Right lobe of liver (tissue), 6 donors: ENCODE data around the gene JAG1. TPM values are rescaled to one million over a fixed set of nuclear protein-coding genes. Genes with fewer than 3 reads are reported as not detected.

Experiments
- ATAC-seq, 4 donors: fragments of 200-7000 bp; cut with Tn5 transposase; one replicate each; pipeline ENCODE4 v1.9.1; 2020; ENCODE audit warnings: mild to moderate bottlenecking in 4 of 4, moderate library complexity in 4 of 4
- DNase-seq, 3 donors: peaks; one replicate each; pipeline ENCODE4 v3.0.0-alpha.2; 2020
- H3K27ac ChIP-seq, 3 donors: fragments of 200-600 bp; one replicate each; pipeline ENCODE4 v1.8.0; 2022
- H3K27me3 ChIP-seq, 2 donors: fragments of 200-600 bp; one replicate each; pipeline ENCODE4 v1.8.0; 2022
- H3K36me3 ChIP-seq, 4 donors: fragments of 200-600 bp; sonication (generic) in 1 of 4; one replicate each; pipeline versions ENCODE4 v1.5.1 to v1.8.0; 2017 to 2022; ENCODE audit warnings: control low read depth in 1 of 4
- H3K4me1 ChIP-seq, 4 donors: fragments of 200-600 bp; sonication (generic) in 1 of 4; one replicate each; pipeline versions ENCODE4 v1.5.1 to v1.8.0; 2017 to 2022; ENCODE audit warnings: control low read depth in 1 of 4
- H3K4me3 ChIP-seq, 3 donors: fragments of 200-600 bp; one replicate each; pipeline ENCODE4 v1.8.0; 2022
- H3K9me3 ChIP-seq, 4 donors: fragments of 200-600 bp; sonication (generic) in 1 of 4; one replicate each; pipeline versions ENCODE4 v1.5.1 to v1.8.0; 2017 to 2022; ENCODE audit warnings: control low read depth in 1 of 4
- CTCF ChIP-seq, 4 donors: fragments of 200-600 bp in 3 of 4; fragments of 450-650 bp in 1 of 4; IDR thresholded peaks; one replicate each; pipeline versions ENCODE4 v1.5.1 to v1.8.0; 2016 to 2022; ENCODE audit warnings: antibody characterized with exemption in 4 of 4, mild to moderate bottlenecking in 2 of 4
- POLR2A ChIP-seq: fragments of 450-650 bp; IDR thresholded peaks from one replicate; pipeline ENCODE4 v1.6.1; 2017; ENCODE audit warnings: antibody characterized with exemption, mild to moderate bottlenecking
- WGBS: methylation state at CpG from one replicate; pipeline ENCODE4 v1.1.6; 2018; ENCODE audit warnings: low coverage, low lambda C conversion rate; ENCODE audit not compliant: insufficient coverage; ENCODE audit errors: missing lambda C conversion rate; 5-methylcytosine and 5-hydroxymethylcytosine counted together
- intact Hi-C, 2 donors: fragments of 100-400 bp; cut with DNase I; formaldehyde crosslinking; loops; one replicate each; pipeline versions ENCODE4 v1.11.2 to v1.14.1; 2022
- total RNA-seq, 6 experiments: library from RNA; depleted of rRNA in 2 of 6; stranded (reverse); fragments of >200 nt in 2 of 6; fragmentation: NEBNext Ultra II Directional in 3 of 6; extraction: Animal tissue kit (Norgen Biotek cat#: 25700) in 3 of 6; gene quantifications; one replicate each; pipeline versions ENCODE4 v1.1.0 to v1.2.4, GENCODE V29; 2016 to 2023
- donor health status: DM: no; HTN: yes; CAD: no.
- donor health status: DM: no; HTN: no; CAD: no.
- donor health status: DM: no; HTN: no; CAD: no.
- donor health status: DM: no; HTN: yes; CAD: no.
- donor health status: DM: no; HTN: yes; CAD: no.

Gene JAG1
- total RNA-seq, 6 experiments from 2014 or later: 3.1 to 8.5 (median 6.7) TPM

GRCh38 chr20:10719740-10720385 lies 46.1 kb upstream of the JAG1 start:
- no peak for DNase-seq
- no peak overlapping the region for H3K27ac ChIP-seq
- no peaks in the 10 kb centered on the region for H3K27me3 ChIP-seq
- H3K36me3 ChIP-seq: no peaks in the 10 kb centered on the region
- no peaks in the 10 kb centered on the region for H3K9me3 ChIP-seq
- intact Hi-C loops: no loop called here
- ATAC-seq: no peak
- no peak overlapping the region for H3K4me3 ChIP-seq
- peaks cover 0 to 7% (median 0%) of the 10 kb centered on the region in 4 donors for H3K4me1 ChIP-seq
- 63% methylated on average over 2 of the region's 2 CpGs for WGBS
- no peak for TF ChIP-seq CTCF (IDR thresholded peaks at IDR 0.05)
- TF ChIP-seq POLR2A: no peak

- DNase-seq (no peak), ATAC-seq (no peak)
- Histone ChIP-seq H3K27ac (no peak overlapping the region), H3K4me3 (no peak overlapping the region), H3K4me1 (peaks cover 0 to 7% (median 0%) of the 10 kb centered on the region in 4 donors), H3K36me3 (no peaks in the 10 kb centered on the region), H3K27me3 (no peaks in the 10 kb centered on the region), H3K9me3 (no peaks in the 10 kb centered on the region)
- TF ChIP-seq CTCF (IDR thresholded peaks at IDR 0.05): no peak
- TF ChIP-seq POLR2A: no peak
- intact Hi-C loops: no loop called here
- 67% methylated on average over 1 of the region's 3 CpGs for WGBS
These were observed 44.9 kb upstream of the JAG1 start for GRCh38 chr20:10718661-10719060.

- TF ChIP-seq CTCF (IDR thresholded peaks at IDR 0.05) (no peak), POLR2A (no peak)
- DNase-seq (no peak), ATAC-seq (no peak)
- Histone ChIP-seq H3K27ac (no peak overlapping the region), H3K27me3 (no peaks in the 10 kb centered on the region), H3K9me3 (no peaks in the 10 kb centered on the region), H3K4me1 (peaks cover 0 to 12% (median 0%) of the 10 kb centered on the region in 4 donors), H3K4me3 (no peak overlapping the region), H3K36me3 (no peaks in the 10 kb centered on the region)
- intact Hi-C loops: no loop called here
These were observed 43.1 kb upstream of the JAG1 start for GRCh38 chr20:10716855-10717254.

GRCh38 chr20:10715035-10715434 lies 41.2 kb upstream of the JAG1 start:
- ATAC-seq (no peak), DNase-seq (no peak)
- H3K27me3 ChIP-seq: no peaks in the 10 kb centered on the region
- peaks cover 0 to 26% (median 6%) of the 10 kb centered on the region in 4 donors for H3K4me1 ChIP-seq
- WGBS: 53% methylated on average over 2 of the region's 2 CpGs
- no peaks in the 10 kb centered on the region for H3K9me3 ChIP-seq
- no peak overlapping the region for H3K4me3 ChIP-seq
- TF ChIP-seq POLR2A: no peak
- no peak for TF ChIP-seq CTCF (IDR thresholded peaks at IDR 0.05)
- no peaks in the 10 kb centered on the region for H3K36me3 ChIP-seq
- no peak overlapping the region for H3K27ac ChIP-seq
- intact Hi-C loops: no loop called here
